ENCODE data around the gene SLC38A9.

SLC38A9 gene

DNA sequence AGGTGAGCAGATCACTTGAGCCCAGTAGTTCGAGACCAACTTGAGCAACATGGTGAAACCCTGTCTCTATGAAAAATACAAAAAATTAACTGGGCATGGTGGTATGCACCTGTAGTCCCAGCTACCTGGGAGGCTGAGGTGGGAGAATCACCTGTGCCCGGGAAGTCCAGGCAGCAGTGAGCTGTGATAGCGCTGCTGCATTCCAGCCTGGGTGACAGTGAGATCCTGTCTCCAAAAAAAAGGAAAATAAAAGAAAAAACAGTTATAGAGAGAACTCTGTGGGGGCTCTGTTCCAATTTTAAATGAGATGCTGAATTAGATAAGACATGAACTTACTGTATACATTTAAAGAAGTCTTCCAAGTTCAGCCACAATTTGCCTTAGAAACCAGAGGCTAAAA is 44.2 kb downstream of the SLC38A9 start:
- TF ChIP-seq, protein P1, sequence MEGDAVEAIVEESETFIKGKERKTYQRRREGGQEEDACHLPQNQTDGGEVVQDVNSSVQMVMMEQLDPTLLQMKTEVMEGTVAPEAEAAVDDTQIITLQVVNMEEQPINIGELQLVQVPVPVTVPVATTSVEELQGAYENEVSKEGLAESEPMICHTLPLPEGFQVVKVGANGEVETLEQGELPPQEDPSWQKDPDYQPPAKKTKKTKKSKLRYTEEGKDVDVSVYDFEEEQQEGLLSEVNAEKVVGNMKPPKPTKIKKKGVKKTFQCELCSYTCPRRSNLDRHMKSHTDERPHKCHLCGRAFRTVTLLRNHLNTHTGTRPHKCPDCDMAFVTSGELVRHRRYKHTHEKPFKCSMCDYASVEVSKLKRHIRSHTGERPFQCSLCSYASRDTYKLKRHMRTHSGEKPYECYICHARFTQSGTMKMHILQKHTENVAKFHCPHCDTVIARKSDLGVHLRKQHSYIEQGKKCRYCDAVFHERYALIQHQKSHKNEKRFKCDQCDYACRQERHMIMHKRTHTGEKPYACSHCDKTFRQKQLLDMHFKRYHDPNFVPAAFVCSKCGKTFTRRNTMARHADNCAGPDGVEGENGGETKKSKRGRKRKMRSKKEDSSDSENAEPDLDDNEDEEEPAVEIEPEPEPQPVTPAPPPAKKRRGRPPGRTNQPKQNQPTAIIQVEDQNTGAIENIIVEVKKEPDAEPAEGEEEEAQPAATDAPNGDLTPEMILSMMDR (IDR thresholded peaks at IDR 0.05; ENCODE audit: insufficient read depth, low read depth, low read length, missing control alignments): no peak
- no peak overlapping the region for H3K4me3 ChIP-seq (ENCODE audit: low read depth, low read length)

DNA sequence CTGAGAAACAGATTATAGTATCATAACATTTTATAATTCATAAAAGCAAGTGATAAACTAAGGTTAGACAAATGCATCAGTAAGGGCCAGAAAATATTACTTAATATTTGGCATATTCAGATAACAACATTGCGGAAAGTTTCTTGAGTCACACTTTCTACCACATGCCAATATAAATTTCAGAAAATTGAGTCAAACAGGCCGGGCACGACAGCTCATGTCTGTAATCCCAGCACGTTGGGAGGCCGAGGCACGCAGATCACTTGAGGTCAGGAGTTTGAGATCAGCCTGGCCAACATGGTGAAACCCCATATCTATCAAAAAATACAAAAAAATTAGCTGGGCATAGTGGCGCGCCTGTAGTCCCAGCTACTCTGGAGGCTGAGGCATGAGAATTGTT is 47.1 kb downstream of the SLC38A9 start:
- DNase-seq (ENCODE audit: low read depth): no peak
- TF ChIP-seq, protein P1 (IDR thresholded peaks at IDR 0.05; ENCODE audit: insufficient read depth, low read depth, low read length, missing control alignments): no peak
- H3K4me3 ChIP-seq (ENCODE audit: low read depth, low read length): no peak overlapping the region

More for the DNA sequence above, 44.2 kb downstream of the SLC38A9 start:
- no peak for DNase-seq (ENCODE audit: low read depth)

DNA sequence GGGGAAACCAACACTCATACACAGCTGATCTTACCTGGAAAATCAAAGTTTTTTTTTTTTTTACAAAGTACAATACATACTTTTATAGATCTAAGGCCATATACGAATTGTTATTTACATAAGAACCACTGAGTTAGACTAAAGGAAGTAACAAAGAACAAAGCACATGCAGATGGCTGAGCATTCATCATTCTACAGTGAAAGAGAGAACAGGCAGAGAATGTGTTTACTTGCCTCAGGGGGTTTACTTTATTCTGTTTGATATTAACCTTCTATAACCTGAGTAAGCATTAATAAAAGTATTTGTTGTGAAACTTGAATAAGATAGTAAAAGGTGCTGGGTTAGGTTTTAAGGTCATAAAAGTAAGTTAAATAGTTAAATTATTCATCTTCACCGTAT is 54.7 kb downstream of the SLC38A9 start:
- DNase-seq (ENCODE audit: low read depth): no peak
- H3K4me3 ChIP-seq (ENCODE audit: low read depth, low read length): no peak overlapping the region
- TF ChIP-seq, protein P1 (IDR thresholded peaks at IDR 0.05; ENCODE audit: insufficient read depth, low read depth, low read length, missing control alignments): no peak

DNA sequence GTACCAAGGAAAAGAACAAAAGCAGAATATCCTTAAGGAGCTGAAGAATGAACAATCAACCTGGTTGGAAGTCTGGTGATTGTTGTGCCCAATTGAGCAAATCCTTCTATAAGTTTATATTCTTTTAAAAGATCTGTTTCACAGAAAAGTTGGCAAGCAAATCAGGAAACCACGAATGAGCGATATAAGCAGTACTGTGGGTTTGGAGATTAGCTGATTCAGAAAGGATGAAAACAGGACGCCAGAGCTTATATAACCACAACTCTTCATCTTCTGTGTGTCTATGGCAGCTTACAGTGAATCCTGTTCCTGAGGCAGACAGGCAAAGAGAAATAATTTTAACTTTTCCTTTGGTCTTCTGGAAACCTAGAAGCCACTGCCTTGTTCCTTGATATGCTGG is 61.7 kb downstream of the SLC38A9 start:
- TF ChIP-seq, protein P1 (IDR thresholded peaks at IDR 0.05; ENCODE audit: insufficient read depth, low read depth, low read length, missing control alignments): no peak
- DNase-seq (ENCODE audit: low read depth): no peak
- H3K4me3 ChIP-seq (ENCODE audit: low read depth, low read length): no peak overlapping the region

DNA sequence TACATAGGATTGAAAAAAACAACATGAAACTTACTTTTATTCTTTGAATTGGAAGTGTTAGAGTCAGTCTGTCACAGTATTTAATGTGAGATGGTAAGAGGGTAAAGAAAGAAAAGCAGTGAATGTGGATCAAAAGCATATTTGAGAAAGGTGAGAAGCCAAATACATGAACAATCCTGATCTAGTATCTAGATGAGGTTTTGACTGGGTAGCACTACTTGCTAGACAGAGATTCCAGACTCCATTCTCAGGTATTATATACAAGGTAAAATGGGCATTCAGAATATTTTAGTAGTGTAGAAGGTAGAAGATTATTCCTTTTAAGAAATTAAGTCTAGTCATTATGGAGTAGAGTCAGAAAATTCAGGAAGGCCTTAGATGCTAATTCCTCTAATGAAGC is 62.2 kb downstream of the SLC38A9 start:
- DNase-seq (ENCODE audit: low read depth): no peak
- H3K4me3 ChIP-seq (ENCODE audit: low read depth, low read length): no peak overlapping the region
- TF ChIP-seq, protein P1 (IDR thresholded peaks at IDR 0.05; ENCODE audit: insufficient read depth, low read depth, low read length, missing control alignments): no peak

DNA sequence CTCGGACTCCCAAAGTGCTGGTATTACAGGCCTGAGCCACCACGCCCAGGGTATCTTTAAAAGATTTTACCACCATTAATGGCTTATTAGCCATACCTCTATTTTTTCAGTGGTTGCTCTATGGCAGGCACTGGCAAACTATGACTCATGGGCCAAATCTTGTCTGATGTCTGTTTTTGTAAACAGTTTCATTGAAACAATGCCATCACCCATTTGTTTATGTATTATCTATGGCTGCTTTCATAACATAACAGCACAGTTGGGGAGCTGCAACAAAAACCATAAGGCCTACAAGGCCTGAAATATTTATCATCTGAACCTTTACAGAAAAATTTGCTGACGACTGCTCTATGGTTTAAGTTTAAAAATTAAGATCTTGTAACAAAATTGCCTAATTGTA is 66.8 kb downstream of the SLC38A9 start:
- TF ChIP-seq, protein P1 (IDR thresholded peaks at IDR 0.05; ENCODE audit: insufficient read depth, low read depth, low read length, missing control alignments): no peak
- no peak overlapping the region for H3K4me3 ChIP-seq (ENCODE audit: low read depth, low read length)
- no peak for DNase-seq (ENCODE audit: low read depth)

DNA sequence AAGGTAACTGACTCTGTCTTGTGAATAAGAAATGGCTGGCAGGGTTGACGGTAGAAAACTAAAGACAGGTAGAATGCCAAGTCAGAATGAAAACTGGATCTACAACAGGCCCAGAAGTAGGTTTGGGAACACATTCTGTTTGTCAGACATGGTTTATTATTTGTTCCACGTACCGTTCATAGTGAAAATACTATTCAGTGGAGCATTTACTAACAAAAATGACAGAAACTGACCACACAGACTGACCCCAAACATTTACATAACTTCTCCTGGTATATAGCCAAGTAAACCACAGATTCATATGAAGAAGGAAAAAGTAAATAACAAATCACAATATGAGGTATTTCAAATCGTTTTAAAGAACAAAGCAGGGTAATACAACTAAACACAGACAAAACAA is 73.7 kb downstream of the SLC38A9 start:
- peak; percentile 20 for DNase-seq (ENCODE audit: low read depth)
- TF ChIP-seq, protein P1 (IDR thresholded peaks at IDR 0.05; ENCODE audit: insufficient read depth, low read depth, low read length, missing control alignments): no peak
- no peak overlapping the region for H3K4me3 ChIP-seq (ENCODE audit: low read depth, low read length)

All from GM12865 (cell line).